HepG2 (cell line): Measurements from ENCODE around the gene KSR1. TPM values are rescaled to one million over a fixed set of nuclear protein-coding genes. Genes with fewer than 3 reads are reported as not detected.

Source experiments
- ARNT2 ChIP-seq: sonication (generic); formaldehyde crosslinking; IDR thresholded peaks from 2 replicates; pipeline ENCODE4 v1.8.0; 2022; ENCODE audit warnings: mild to moderate bottlenecking, low read depth, missing genetic modification reagents, moderate library complexity
- ETV6 ChIP-seq: sonication (generic); formaldehyde crosslinking; conservative IDR thresholded peaks from 2 replicates; pipeline ENCODE4 v1.4.0; 2020; ENCODE audit warnings: missing genetic modification reagents
- HOXA3 ChIP-seq: sonication (generic); formaldehyde crosslinking; IDR thresholded peaks from 2 replicates; pipeline ENCODE4 v1.5.0; 2020; ENCODE audit warnings: missing genetic modification reagents
- MAZ ChIP-seq, 2 experiments: sonication (generic) in 1 of 2; formaldehyde crosslinking in 1 of 2; IDR thresholded peaks; 2 replicates each; pipeline versions ENCODE4 v1.5.0 to v1.6.1; 2012 to 2020; ENCODE audit warnings: low read depth in 2 of 2, mild to moderate bottlenecking in 2 of 2, borderline replicate concordance in 1 of 2, improper control_type of control experiment in 1 of 2, low read length in 1 of 2, missing genetic modification reagents in 1 of 2, moderate library complexity in 1 of 2
- MXD3 ChIP-seq: IDR thresholded peaks from 2 replicates; pipeline ENCODE4 v1.6.1; 2016; ENCODE audit warnings: mild to moderate bottlenecking, missing biosample characterization, missing genetic modification reagents
- MYNN ChIP-seq: sonication (generic); formaldehyde crosslinking; IDR thresholded peaks from 2 replicates; pipeline ENCODE4 v1.4.0; 2020; ENCODE audit warnings: mild to moderate bottlenecking, low read depth, missing genetic modification reagents
- NR2C2 ChIP-seq: sonication (generic); formaldehyde crosslinking; IDR thresholded peaks from 2 replicates; pipeline ENCODE4 v1.4.0; 2020; ENCODE audit warnings: missing genetic modification reagents, mild to moderate bottlenecking, moderate library complexity, borderline replicate concordance
- PATZ1 ChIP-seq: sonication (generic); formaldehyde crosslinking; IDR thresholded peaks from 2 replicates; pipeline ENCODE4 v1.4.0; 2020; ENCODE audit warnings: missing genetic modification reagents
- PHF20 ChIP-seq: sonication (generic); formaldehyde crosslinking; IDR thresholded peaks from 2 replicates; pipeline ENCODE4 v1.5.0; 2020; ENCODE audit warnings: mild to moderate bottlenecking, missing genetic modification reagents
- POLR2G ChIP-seq: fragments of 200-400 bp; formaldehyde crosslinking; IDR thresholded peaks from 2 replicates; pipeline ENCODE4 v1.6.1; 2018; ENCODE audit warnings: mild to moderate bottlenecking, low read depth, low read length, moderate library complexity
- RBFOX2 ChIP-seq: fragments of 200-400 bp; formaldehyde crosslinking; IDR thresholded peaks from 2 replicates; pipeline ENCODE4 v1.6.1; 2017; ENCODE audit warnings: low read depth, mild to moderate bottlenecking, low read length
- RFXAP ChIP-seq: sonication (generic); formaldehyde crosslinking; IDR thresholded peaks from 2 replicates; pipeline ENCODE4 v1.4.0; 2020; ENCODE audit warnings: missing genetic modification reagents, borderline replicate concordance
- SAP130 ChIP-seq: IDR thresholded peaks from 2 replicates; pipeline ENCODE4 v1.6.1; 2016; ENCODE audit warnings: low read depth
- SMC3 ChIP-seq: IDR thresholded peaks from 2 replicates; pipeline ENCODE4 v1.6.1; 2011; ENCODE audit warnings: low read length, improper control_type of control experiment
- SOX13 ChIP-seq, 3 experiments: fragments of 450-650 bp in 1 of 3; sonication (generic) in 1 of 3; formaldehyde crosslinking in 1 of 3; IDR thresholded peaks in 2 of 3; conservative IDR thresholded peaks in 1 of 3; 2 replicates each; pipeline versions ENCODE4 v1.5.0 to v1.6.1; 2016 to 2020; ENCODE audit warnings: antibody characterized with exemption in 1 of 3, mild to moderate bottlenecking in 1 of 3, missing compliant biosample characterization in 1 of 3, missing genetic modification reagents in 1 of 3, moderate library complexity in 1 of 3
- TAF1 ChIP-seq: sonication (generic); formaldehyde crosslinking; IDR thresholded peaks from 2 replicates; pipeline ENCODE4 v1.4.0; 2020; ENCODE audit warnings: missing genetic modification reagents
- TCF12 ChIP-seq, 2 experiments: fragments of 450-650 bp in 1 of 2; sonication (generic) in 1 of 2; formaldehyde crosslinking in 1 of 2; IDR thresholded peaks; 2 replicates each; pipeline versions ENCODE4 v1.6.1 to v1.8.0; 2017 to 2022; ENCODE audit warnings: antibody characterized with exemption in 1 of 2, mild to moderate bottlenecking in 1 of 2, missing genetic modification reagents in 1 of 2, moderate library complexity in 1 of 2
- THAP11 ChIP-seq: IDR thresholded peaks from 2 replicates; pipeline ENCODE4 v1.6.1; 2016; ENCODE audit warnings: missing biosample characterization, missing genetic modification reagents
- XRCC5 ChIP-seq: fragments of 200-400 bp; formaldehyde crosslinking; optimal IDR thresholded peaks from 2 replicates; pipeline ENCODE3; 2017; ENCODE audit warnings: mild to moderate bottlenecking, low read length
- ZBTB7B ChIP-seq: sonication (generic); formaldehyde crosslinking; IDR thresholded peaks from 2 replicates; pipeline ENCODE4 v1.4.0; 2020; ENCODE audit warnings: missing genetic modification reagents
- ZFP36L1 ChIP-seq: sonication (generic); formaldehyde crosslinking; IDR thresholded peaks from 2 replicates; pipeline ENCODE4 v1.8.0; 2022; ENCODE audit warnings: mild to moderate bottlenecking, missing genetic modification reagents, moderate library complexity
- ZHX1 ChIP-seq: sonication (generic); formaldehyde crosslinking; IDR thresholded peaks from 2 replicates; pipeline ENCODE4 v1.8.1; 2022; ENCODE audit warnings: low read depth, mild to moderate bottlenecking, missing genetic modification reagents
- ZNF605 ChIP-seq: sonication (generic); formaldehyde crosslinking; IDR thresholded peaks from 2 replicates; pipeline ENCODE4 v1.8.0; 2022; ENCODE audit warnings: mild to moderate bottlenecking, missing genetic modification reagents
- ZNF777 ChIP-seq: sonication (generic); formaldehyde crosslinking; IDR thresholded peaks from 2 replicates; pipeline ENCODE4 v1.4.0; 2020; ENCODE audit warnings: missing genetic modification reagents
- polyA plus RNA-seq, 8 experiments: library from polyadenylated mRNA; depleted of rRNA in 3 of 8; stranded (reverse) in 7 of 8; unstranded in 1 of 8; fragments of >200 nt; fragmentation: Illumina TruSeq in 4 of 8; extraction: Trizol in 4 of 8; gene quantifications; 2 replicates each; pipeline versions ENCODE4 v1.2.1 to v1.2.3, GENCODE V29; 2011 to 2016; ENCODE audit warnings: low read depth in 4 of 8, missing spikeins in 1 of 8, mixed read lengths in 1 of 8; ENCODE audit not compliant: insufficient read depth in 1 of 8
- total RNA-seq, 5 experiments: library from RNA; depleted of rRNA; stranded (reverse); fragments of >200 nt; fragmentation: Illumina TruSeq; extraction: Trizol; gene quantifications; 2 replicates each; pipeline ENCODE4 v1.2.3, GENCODE V29; 2016; ENCODE audit warnings: low read depth in 1 of 5

Gene KSR1
- total and polyA plus RNA-seq, 2 of the 13 experiments (the other 11 are each of a cell fraction or from before 2014, with no cell fraction given) = 10.1 to 16.6 TPM

GRCh38 chr17:27455914-27456680, at the start of gene KSR1 (continued):
- peak; percentile 3; the same call in 1 of the 2 replicates for TF ChIP-seq ZNF605
- TF ChIP-seq THAP11 (CRISPR knock-in tag) = peak; percentile 97
- TF ChIP-seq PATZ1 (CRISPR knock-in tag) = peak; percentile 53
- TF ChIP-seq TCF12 (IDR thresholded peaks at IDR 0.05) = no peak
- TF ChIP-seq TCF12 (CRISPR knock-in tag; IDR thresholded peaks at IDR 0.05) = 0 out of 2 replicates have a peak, but pooled peaks have one; percentile 39
- TF ChIP-seq ZHX1 (CRISPR knock-in tag) = 0 out of 2 replicates have a peak, but pooled peaks have one; percentile 22
- TF ChIP-seq MAZ (IDR thresholded peaks at IDR 0.05; ENCODE audit: borderline replicate concordance, low read depth, low read length) = peak; percentile 40; the same call in 1 of the 2 replicates
- TF ChIP-seq MAZ (CRISPR knock-in tag; IDR thresholded peaks at IDR 0.05; ENCODE audit: low read depth) = peak; percentile 22; the same call in 1 of the 2 replicates
- 0 out of 2 replicates have a peak, but pooled peaks have one; percentile 11 for TF ChIP-seq ETV6 (CRISPR knock-in tag)
- TF ChIP-seq HOXA3 (CRISPR knock-in tag) = peak; percentile 17; the same call in 1 of the 2 replicates
- peak; percentile 46 for TF ChIP-seq SAP130
- no peak for TF ChIP-seq MYNN
- TF ChIP-seq ZBTB7B (CRISPR knock-in tag) = peak; percentile 62; the same call in 1 of the 2 replicates
- 0 out of 2 replicates have a peak, but pooled peaks have one; percentile 53 for TF ChIP-seq ARNT2 (CRISPR knock-in tag)
- peak; percentile 82 for TF ChIP-seq RBFOX2
- peak; percentile 13; the same call in 1 of the 2 replicates for TF ChIP-seq MXD3 (CRISPR knock-in tag)
- TF ChIP-seq SOX13 (IDR thresholded peaks at IDR 0.05) = no peak
- TF ChIP-seq SOX13 (CRISPR knock-in tag; conservative IDR thresholded peaks at IDR 0.05 in 1 of 2, IDR thresholded peaks at IDR 0.05 in 1 of 2) = peak in 1 of 2 experiments; percentile 15; a peak in 1 of 4 replicates
- peak; percentile 67 for TF ChIP-seq XRCC5
- TF ChIP-seq TAF1 = peak; percentile 43
- peak; percentile 86 for TF ChIP-seq NR2C2 (CRISPR knock-in tag)
- TF ChIP-seq RFXAP (CRISPR knock-in tag) = no peak
- peak; percentile 47 for TF ChIP-seq SMC3
- TF ChIP-seq POLR2G = peak; percentile 74
- TF ChIP-seq ZNF777 (CRISPR knock-in tag) = peak; percentile 98
- 0 out of 2 replicates have a peak, but pooled peaks have one; percentile 28 for TF ChIP-seq PHF20 (CRISPR knock-in tag)
- TF ChIP-seq ZFP36L1 (CRISPR knock-in tag) = no peak
